Measurements from ENCODE around the gene OR8U1.
"Not testable (repeated sequence)": the region's sequence is repeated elsewhere in the genome, so short reads cannot be mapped to it uniquely, and the experiment has no call there.

OR8U1 gene

GRCh38 chr11:56375324-56375723 lies at the start of gene OR8U1:
Gene OR8U1 (plus strand): TSS chr11:56375624. CDS start chr11:56375624, 0 bp downstream.
- no peak for DNase-seq (ENCODE audit: low read depth)

- DNase-seq (ENCODE audit: low read depth) = no peak
These were observed 43.4 kb upstream of the OR8U1 start for GRCh38 chr11:56331861-56332491.

GRCh38 chr11:56333156-56333555 lies 42.3 kb upstream of the OR8U1 start:
- DNase-seq (ENCODE audit: low read depth) = no peak

- no peak for DNase-seq (ENCODE audit: low read depth)
These were observed 35.1 kb upstream of the OR8U1 start for GRCh38 chr11:56340289-56340688.

- DNase-seq (ENCODE audit: low read depth) = no peak
These were observed 29.7 kb upstream of the OR8U1 start, which contains the start of gene OR8K1 for GRCh38 chr11:56345739-56346138. Gene OR8K1 (plus strand): TSS chr11:56346039. CDS start chr11:56346039, 0 bp downstream.

GRCh38 chr11:56353991-56354390 lies 21.4 kb upstream of the OR8U1 start, which contains the start of gene OR8J1:
Gene OR8J1 (plus strand): TSS chr11:56354291. CDS start chr11:56360247, 5,956 bp downstream.
- no peak for DNase-seq (ENCODE audit: low read depth)

GRCh38 chr11:56380120-56380519 lies 4.7 kb downstream of the OR8U1 start:
- DNase-seq (ENCODE audit: low read depth) = no peak

- no peak for DNase-seq (ENCODE audit: low read depth)
These were observed 19.0 kb downstream of the OR8U1 start for GRCh38 chr11:56394381-56394780.

GRCh38 chr11:56396047-56396446 lies 20.6 kb downstream of the OR8U1 start:
- no peak for DNase-seq (ENCODE audit: low read depth)

GRCh38 chr11:56401858-56402461 lies 26.5 kb downstream of the OR8U1 start:
- DNase-seq (ENCODE audit: low read depth) = not testable (repeated sequence)

- DNase-seq (ENCODE audit: low read depth) = no peak
These were observed 29.0 kb downstream of the OR8U1 start for GRCh38 chr11:56404393-56404792.

GRCh38 chr11:56410801-56411200 lies 35.4 kb downstream of the OR8U1 start:
- DNase-seq (ENCODE audit: low read depth) = no peak

GRCh38 chr11:56412396-56412795 lies 37.0 kb downstream of the OR8U1 start, which contains the start of gene OR5AL1:
Gene OR5AL1 (plus strand): TSS chr11:56412696.
- DNase-seq (ENCODE audit: low read depth) = no peak

Measured in activated T-helper 1 cell treated with Interleukin-2 at 50 U/mL for 16 hours (primary cell).